Measurements from ENCODE around the gene MMP11. TPM values are rescaled to one million over a fixed set of nuclear protein-coding genes. Genes with fewer than 3 reads are reported as not detected.
A peak's percentile ranks its signal among the peaks of the same experiment; 100 is the strongest.

MMP11 gene
- total RNA-seq, 1 donor from 2014 or later = 0.53 TPM

GRCh38 chr22:23744485-23744884 lies 28.2 kb upstream of the MMP11 start:
- H3K4me3 ChIP-seq (ENCODE audit: low read depth, low read length) = no peak overlapping the region
- TF ChIP-seq CTCF (IDR thresholded peaks at IDR 0.05; ENCODE audit: insufficient read depth, low read length, severe bottlenecking) = no peak
- H3K27me3 ChIP-seq (ENCODE audit: control insufficient read depth, insufficient read depth, low read length) = no peaks in the 10 kb centered on the region
- DNase-seq (ENCODE audit: low read depth) (no peak), FAIRE-seq (no peak)
- H3K36me3 ChIP-seq (ENCODE audit: control insufficient read depth, insufficient read depth, low read length) = peaks cover 4% of the 10 kb centered on the region

- Histone ChIP-seq H3K4me3 (ENCODE audit: low read depth, low read length) (no peak overlapping the region), H3K27me3 (ENCODE audit: control insufficient read depth, insufficient read depth, low read length) (no peaks in the 10 kb centered on the region), H3K36me3 (ENCODE audit: control insufficient read depth, insufficient read depth, low read length) (peaks cover 4% of the 10 kb centered on the region)
- DNase-seq (ENCODE audit: low read depth) (no peak), FAIRE-seq (no peak)
- TF ChIP-seq CTCF (IDR thresholded peaks at IDR 0.05; ENCODE audit: insufficient read depth, low read length, severe bottlenecking) = no peak
Observed at GRCh38 chr22:23745791-23746190, 26.9 kb upstream of the MMP11 start.

GRCh38 chr22:23749841-23750301 lies 22.8 kb upstream of the MMP11 start:
- no peak for DNase-seq (ENCODE audit: low read depth)

GRCh38 chr22:23750367-23750713 lies 22.3 kb upstream of the MMP11 start:
- FAIRE-seq = no peak
- no peak for TF ChIP-seq CTCF (IDR thresholded peaks at IDR 0.05; ENCODE audit: insufficient read depth, low read length, severe bottlenecking)

More at GRCh38 chr22:23749841-23750301, 22.8 kb upstream of the MMP11 start:
- TF ChIP-seq CTCF (IDR thresholded peaks at IDR 0.05; ENCODE audit: insufficient read depth, low read length, severe bottlenecking) = no peak
- Histone ChIP-seq H3K4me3 (ENCODE audit: low read depth, low read length) (peak overlapping the region; percentile 2), H3K36me3 (ENCODE audit: control insufficient read depth, insufficient read depth, low read length) (no peaks in the 10 kb centered on the region), H3K27me3 (ENCODE audit: control insufficient read depth, insufficient read depth, low read length) (no peaks in the 10 kb centered on the region)
- FAIRE-seq = no peak

GRCh38 chr22:23750714-23751440 lies 21.8 kb upstream of the MMP11 start, which contains the start of gene ZNF70:
Gene ZNF70 (minus strand): TSS chr22:23751112. CDS start chr22:23745140, 5,972 bp downstream.
- peak within 1 kb of the TSS; percentile 70 for H3K4me3 ChIP-seq (ENCODE audit: low read depth, low read length)
- no peaks in the 10 kb centered on the region for H3K27me3 ChIP-seq (ENCODE audit: control insufficient read depth, insufficient read depth, low read length)
- DNase-seq (ENCODE audit: low read depth) = peak; percentile 65
- no peaks in the 10 kb centered on the region for H3K36me3 ChIP-seq (ENCODE audit: control insufficient read depth, insufficient read depth, low read length)
- TF ChIP-seq CTCF (IDR thresholded peaks at IDR 0.05; ENCODE audit: insufficient read depth, low read length, severe bottlenecking) = no peak
- FAIRE-seq = no peak

More at GRCh38 chr22:23750367-23750713, 22.3 kb upstream of the MMP11 start:
- no peak for DNase-seq (ENCODE audit: low read depth)
- Histone ChIP-seq H3K27me3 (ENCODE audit: control insufficient read depth, insufficient read depth, low read length) (no peaks in the 10 kb centered on the region), H3K36me3 (ENCODE audit: control insufficient read depth, insufficient read depth, low read length) (no peaks in the 10 kb centered on the region), H3K4me3 (ENCODE audit: low read depth, low read length) (peak overlapping the region; percentile 70)

All from bronchial epithelial cell (primary cell).